Choroid plexus epithelial cell (primary cell): ENCODE measurements around the gene PDE6B.
A peak's percentile ranks its signal among the peaks of the same experiment; 100 is the strongest.
"Not testable (repeated sequence)": the region's sequence is repeated elsewhere in the genome, so short reads cannot be mapped to it uniquely, and the experiment has no call there.

Experiments
- DNase-seq: peaks from one replicate; pipeline ENCODE4 v3.0.0-alpha.2; 2010; ENCODE audit warnings: low read depth
- H3K4me3 ChIP-seq: 2 replicates; pipeline ENCODE4 v1.5.1; 2011; ENCODE audit warnings: low read depth, mild to moderate bottlenecking, control low read depth, low read length, moderate library complexity
- CTCF ChIP-seq: conservative IDR thresholded peaks from 2 replicates; pipeline ENCODE4 v1.5.1; 2011; ENCODE audit warnings: low read depth, mild to moderate bottlenecking, control low read depth, inconsistent platforms, low read length, moderate library complexity

PDE6B gene

GRCh38 chr4:633976-634598 is 8.7 kb downstream of the PDE6B start:
- DNase-seq: no peak
- no peak for TF ChIP-seq CTCF
- no peak overlapping the region for H3K4me3 ChIP-seq

- no peak overlapping the region for H3K4me3 ChIP-seq
- TF ChIP-seq CTCF: no peak
- no peak for DNase-seq
These were observed 9.2 kb downstream of the PDE6B start for GRCh38 chr4:634599-634985.

GRCh38 chr4:635066-635835 is 9.9 kb downstream of the PDE6B start:
- H3K4me3 ChIP-seq, DNase-seq: not testable (repeated sequence)

- DNase-seq: no peak
- H3K4me3 ChIP-seq: no peak overlapping the region
- no peak for TF ChIP-seq CTCF
These were observed 10.7 kb downstream of the PDE6B start for GRCh38 chr4:635851-636627.

- TF ChIP-seq CTCF: no peak
- DNase-seq: no peak
- no peak overlapping the region for H3K4me3 ChIP-seq
These were observed 11.3 kb downstream of the PDE6B start for GRCh38 chr4:636628-637159.

GRCh38 chr4:637536-638280 is 12.3 kb downstream of the PDE6B start:
- H3K4me3 ChIP-seq: peak overlapping the region; percentile 6
- peak; percentile 11 for DNase-seq
- no peak for TF ChIP-seq CTCF

GRCh38 chr4:642366-642765 is 17.0 kb downstream of the PDE6B start:
- not testable (repeated sequence) for H3K4me3 ChIP-seq, DNase-seq
